ENCODE data around the gene LRCH3.

The LRCH3 gene

DNA sequence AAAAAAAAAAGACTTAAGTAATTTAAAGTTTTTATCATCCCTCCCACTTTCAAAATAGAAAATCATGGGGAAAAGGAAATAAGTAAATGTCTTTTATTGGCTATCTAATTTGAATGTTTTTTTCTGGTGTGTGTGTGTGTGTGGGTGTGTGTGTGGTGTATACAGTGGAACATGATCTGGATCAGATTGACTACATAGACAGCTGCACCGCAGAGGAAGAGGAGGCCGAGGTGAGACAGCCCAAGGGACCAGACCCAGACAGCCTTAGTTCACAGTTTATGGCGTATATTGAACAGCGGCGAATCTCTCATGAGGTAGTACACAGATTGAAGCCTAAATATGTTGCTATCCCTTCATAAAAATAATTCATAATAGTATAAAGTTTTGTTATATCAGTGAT, 44.5 kb downstream of the LRCH3 start:
- Histone ChIP-seq H3K4me3 (ENCODE audit: low read depth, low read length) (no peak overlapping the region), H3K79me2 (ENCODE audit: control insufficient read depth, insufficient read depth, low read length, unreplicated experiment) (no peaks in the 10 kb centered on the region), H3K27me3 (ENCODE audit: insufficient read depth, low read length) (no peaks in the 10 kb centered on the region), H3K27ac (ENCODE audit: low read depth, low read length) (no peak overlapping the region), H2AFZ (ENCODE audit: low read length, unreplicated experiment) (no peak overlapping the region), H3K4me1 (ENCODE audit: control insufficient read depth, insufficient read depth, low read length, unreplicated experiment) (no peaks in the 10 kb centered on the region), H3K36me3 (ENCODE audit: insufficient read depth, low read length) (peaks cover 36% of the 10 kb centered on the region)

- Histone ChIP-seq H3K27me3 (ENCODE audit: insufficient read depth, low read length) (no peaks in the 10 kb centered on the region), H3K4me1 (ENCODE audit: control insufficient read depth, insufficient read depth, low read length, unreplicated experiment) (no peaks in the 10 kb centered on the region), H3K36me3 (ENCODE audit: insufficient read depth, low read length) (peaks cover 39% of the 10 kb centered on the region), H2AFZ (ENCODE audit: low read length, unreplicated experiment) (no peak overlapping the region), H3K27ac (ENCODE audit: low read depth, low read length) (no peak overlapping the region), H3K79me2 (ENCODE audit: control insufficient read depth, insufficient read depth, low read length, unreplicated experiment) (no peaks in the 10 kb centered on the region), H3K4me3 (ENCODE audit: low read depth, low read length) (no peak overlapping the region)
These were observed 45.2 kb downstream of the LRCH3 start for GRCh38 chr3:197836244-197836643.

DNA sequence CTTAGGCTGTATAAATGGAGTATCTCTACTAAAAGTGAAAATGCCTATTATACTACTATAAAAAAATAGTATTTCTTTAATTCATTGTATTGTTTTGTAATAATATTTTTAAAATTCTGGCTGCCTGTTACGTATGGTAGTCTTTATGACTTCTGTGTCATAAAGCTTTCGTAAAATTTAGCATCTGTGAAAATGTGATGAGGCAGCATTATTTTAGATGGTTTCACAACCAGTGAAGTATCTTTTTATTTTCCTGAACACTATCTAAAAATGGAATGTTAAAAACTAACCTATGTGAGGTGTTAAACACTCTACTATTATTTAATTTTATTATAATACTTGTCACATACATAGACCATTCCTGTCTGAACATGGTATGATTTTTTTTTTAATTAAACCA, 46.2 kb downstream of the LRCH3 start:
- no peaks in the 10 kb centered on the region for H3K79me2 ChIP-seq (ENCODE audit: control insufficient read depth, insufficient read depth, low read length, unreplicated experiment)
- no peaks in the 10 kb centered on the region for H3K27me3 ChIP-seq (ENCODE audit: insufficient read depth, low read length)
- peaks cover 39% of the 10 kb centered on the region for H3K36me3 ChIP-seq (ENCODE audit: insufficient read depth, low read length)
- H3K4me3 ChIP-seq (ENCODE audit: low read depth, low read length) = no peak overlapping the region
- no peak overlapping the region for H3K27ac ChIP-seq (ENCODE audit: low read depth, low read length)
- no peaks in the 10 kb centered on the region for H3K4me1 ChIP-seq (ENCODE audit: control insufficient read depth, insufficient read depth, low read length, unreplicated experiment)
- no peak overlapping the region for H2AFZ ChIP-seq (ENCODE audit: low read length, unreplicated experiment)

GRCh38 chr3:197841789-197842188, 50.7 kb downstream of the LRCH3 start:
- Histone ChIP-seq H3K36me3 (ENCODE audit: insufficient read depth, low read length) (peaks cover 35% of the 10 kb centered on the region), H2AFZ (ENCODE audit: low read length, unreplicated experiment) (no peak overlapping the region)

GRCh38 chr3:197846491-197846890, 55.4 kb downstream of the LRCH3 start:
- H3K79me2 ChIP-seq (ENCODE audit: control insufficient read depth, insufficient read depth, low read length, unreplicated experiment) = no peaks in the 10 kb centered on the region
- peaks cover 36% of the 10 kb centered on the region for H3K36me3 ChIP-seq (ENCODE audit: insufficient read depth, low read length)
- no peak overlapping the region for H3K27ac ChIP-seq (ENCODE audit: low read depth, low read length)
- H2AFZ ChIP-seq (ENCODE audit: low read length, unreplicated experiment) = no peak overlapping the region
- no peak overlapping the region for H3K4me3 ChIP-seq (ENCODE audit: low read depth, low read length)
- H3K27me3 ChIP-seq (ENCODE audit: insufficient read depth, low read length) = no peaks in the 10 kb centered on the region
- H3K4me1 ChIP-seq (ENCODE audit: control insufficient read depth, insufficient read depth, low read length, unreplicated experiment) = no peaks in the 10 kb centered on the region

More at GRCh38 chr3:197841789-197842188, 50.7 kb downstream of the LRCH3 start:
- Histone ChIP-seq H3K79me2 (ENCODE audit: control insufficient read depth, insufficient read depth, low read length, unreplicated experiment) (no peaks in the 10 kb centered on the region), H3K27ac (ENCODE audit: low read depth, low read length) (no peak overlapping the region), H3K4me3 (ENCODE audit: low read depth, low read length) (no peak overlapping the region), H3K4me1 (ENCODE audit: control insufficient read depth, insufficient read depth, low read length, unreplicated experiment) (no peaks in the 10 kb centered on the region), H3K27me3 (ENCODE audit: insufficient read depth, low read length) (no peaks in the 10 kb centered on the region)

DNA sequence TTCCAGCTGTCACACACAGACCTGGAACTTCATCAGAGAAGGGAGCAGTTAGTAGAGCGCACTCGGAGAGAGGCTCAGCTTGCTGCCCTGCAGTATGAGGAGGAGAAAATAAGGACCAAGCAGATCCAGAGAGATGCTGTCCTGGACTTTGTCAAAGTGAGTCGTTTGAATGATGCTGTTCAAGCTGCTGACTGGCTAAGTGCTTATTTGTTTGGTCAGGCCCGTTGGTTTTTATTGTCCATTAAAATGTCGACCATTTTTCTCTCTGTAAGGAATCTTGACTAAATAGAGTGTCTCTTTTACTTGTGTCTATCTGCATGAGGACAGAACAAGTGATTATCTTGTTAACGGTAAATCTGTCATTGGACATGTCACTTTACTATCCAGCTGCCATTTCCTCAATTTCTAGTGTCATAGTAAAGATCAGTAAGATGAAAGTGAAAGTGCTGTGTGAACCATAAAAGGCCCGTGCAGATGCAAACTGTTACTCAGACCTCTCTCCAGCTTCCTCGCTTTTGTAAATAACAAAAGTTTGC, 56.9 kb downstream of the LRCH3 start:
- Histone ChIP-seq H3K4me3 (ENCODE audit: low read depth, low read length) (no peak overlapping the region; the same call in 1 of the 2 replicates), H3K79me2 (ENCODE audit: control insufficient read depth, insufficient read depth, low read length, unreplicated experiment) (no peaks in the 10 kb centered on the region), H3K27me3 (ENCODE audit: insufficient read depth, low read length) (no peaks in the 10 kb centered on the region), H3K36me3 (ENCODE audit: insufficient read depth, low read length) (peaks cover 46% of the 10 kb centered on the region), H3K4me1 (ENCODE audit: control insufficient read depth, insufficient read depth, low read length, unreplicated experiment) (no peaks in the 10 kb centered on the region), H3K27ac (ENCODE audit: low read depth, low read length) (no peak overlapping the region), H2AFZ (ENCODE audit: low read length, unreplicated experiment) (no peak overlapping the region)

DNA sequence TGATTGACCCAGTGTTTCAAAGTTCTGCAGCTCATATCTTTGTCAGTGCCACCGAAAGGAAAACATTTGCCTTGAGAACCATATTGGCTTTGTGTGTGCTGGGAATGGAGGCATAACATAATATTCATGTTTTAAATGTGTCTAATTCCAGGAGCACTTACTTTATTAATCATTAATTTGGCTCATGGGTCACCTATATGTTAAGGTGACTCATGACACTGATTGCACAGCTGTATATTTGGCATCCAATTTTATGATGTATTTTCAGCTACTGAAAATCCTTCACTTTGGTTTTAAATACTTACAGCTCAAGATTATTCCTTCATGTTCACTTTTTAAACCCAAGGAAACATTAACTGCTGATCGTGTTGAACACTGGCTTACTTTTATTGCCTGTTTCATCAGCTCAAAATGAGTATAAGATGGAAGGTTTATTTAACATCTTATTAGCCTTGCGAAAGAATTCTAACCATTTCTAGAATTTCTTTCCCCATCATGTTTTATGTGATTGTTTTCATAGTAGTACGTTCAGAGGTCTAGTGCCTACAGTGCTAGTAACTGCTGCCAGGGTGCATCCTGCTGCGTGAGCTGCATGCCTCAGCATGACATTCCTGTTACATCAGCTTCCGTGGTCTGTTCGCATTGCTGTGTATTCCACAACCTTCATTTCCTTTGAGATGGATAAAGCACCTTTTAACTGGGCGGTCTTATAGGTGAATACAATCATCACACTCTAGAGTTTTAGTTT, 63.7 kb downstream of the LRCH3 start:
- H3K4me3 ChIP-seq (ENCODE audit: low read depth, low read length) = no peak overlapping the region
- no peak overlapping the region for H2AFZ ChIP-seq (ENCODE audit: low read length, unreplicated experiment)
- H3K27ac ChIP-seq (ENCODE audit: low read depth, low read length) = peak overlapping the region; percentile 73
- no peaks in the 10 kb centered on the region for H3K27me3 ChIP-seq (ENCODE audit: insufficient read depth, low read length)
- peaks cover 53% of the 10 kb centered on the region for H3K36me3 ChIP-seq (ENCODE audit: insufficient read depth, low read length)
- H3K4me1 ChIP-seq (ENCODE audit: control insufficient read depth, insufficient read depth, low read length, unreplicated experiment) = peaks cover 19% of the 10 kb centered on the region
- H3K79me2 ChIP-seq (ENCODE audit: control insufficient read depth, insufficient read depth, low read length, unreplicated experiment) = no peaks in the 10 kb centered on the region

DNA sequence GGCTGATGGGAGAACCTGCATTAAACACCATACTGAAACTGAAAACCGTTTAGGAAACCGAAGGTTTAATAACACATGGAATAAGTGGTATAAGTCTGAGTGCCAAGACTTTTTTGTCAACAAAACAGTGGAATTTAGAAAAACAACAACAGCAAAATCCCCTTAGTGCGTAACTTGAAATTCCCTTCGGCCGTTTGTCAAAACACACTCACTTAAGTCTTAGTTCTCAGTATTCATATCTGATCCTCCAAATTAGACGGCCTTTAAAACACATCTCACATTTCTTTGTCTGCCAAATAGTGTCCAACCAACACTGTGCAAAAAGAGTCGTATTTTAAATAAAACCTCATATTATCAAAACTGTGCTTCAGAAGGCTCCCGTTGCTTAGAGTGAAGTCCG, 64.5 kb downstream of the LRCH3 start:
- H3K4me1 ChIP-seq (ENCODE audit: control insufficient read depth, insufficient read depth, low read length, unreplicated experiment) = peaks cover 19% of the 10 kb centered on the region
- no peak overlapping the region for H3K4me3 ChIP-seq (ENCODE audit: low read depth, low read length)
- peaks cover 53% of the 10 kb centered on the region for H3K36me3 ChIP-seq (ENCODE audit: insufficient read depth, low read length)
- no peak overlapping the region for H2AFZ ChIP-seq (ENCODE audit: low read length, unreplicated experiment)
- H3K27ac ChIP-seq (ENCODE audit: low read depth, low read length) = peak overlapping the region; percentile 73
- H3K27me3 ChIP-seq (ENCODE audit: insufficient read depth, low read length) = no peaks in the 10 kb centered on the region
- no peaks in the 10 kb centered on the region for H3K79me2 ChIP-seq (ENCODE audit: control insufficient read depth, insufficient read depth, low read length, unreplicated experiment)

DNA sequence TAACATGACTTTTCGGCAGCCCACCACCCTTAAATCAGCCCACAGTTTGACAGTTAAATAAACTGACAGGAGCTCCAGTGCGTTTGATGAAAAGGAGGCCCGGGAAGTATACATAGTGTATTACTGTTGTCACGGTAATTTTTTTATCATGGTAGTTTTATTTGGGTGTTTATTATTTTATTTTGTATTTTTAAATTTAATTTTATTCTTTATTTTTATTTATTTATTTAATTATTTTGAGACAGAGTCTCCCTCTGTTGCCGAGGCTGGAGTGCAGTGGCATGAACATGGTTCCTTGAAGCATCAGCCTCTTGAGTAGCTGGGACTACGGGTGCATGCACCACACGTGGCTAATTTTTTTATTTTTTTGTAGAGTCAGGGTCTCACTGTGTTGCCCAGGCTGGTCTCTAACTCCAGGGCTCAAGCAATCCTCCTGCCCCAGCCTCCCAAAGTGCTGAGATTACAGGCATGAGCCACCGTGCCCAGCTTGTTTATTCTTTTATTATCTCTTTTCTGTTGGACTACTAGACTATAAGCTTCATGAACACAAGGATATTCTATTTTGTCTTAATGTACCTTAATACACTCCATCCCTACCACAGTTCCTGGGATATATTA, 65.3 kb downstream of the LRCH3 start:
- Histone ChIP-seq H3K4me1 (ENCODE audit: control insufficient read depth, insufficient read depth, low read length, unreplicated experiment) (peaks cover 19% of the 10 kb centered on the region), H3K27ac (ENCODE audit: low read depth, low read length) (no peak overlapping the region), H2AFZ (ENCODE audit: low read length, unreplicated experiment) (no peak overlapping the region), H3K79me2 (ENCODE audit: control insufficient read depth, insufficient read depth, low read length, unreplicated experiment) (no peaks in the 10 kb centered on the region), H3K27me3 (ENCODE audit: insufficient read depth, low read length) (no peaks in the 10 kb centered on the region), H3K36me3 (ENCODE audit: insufficient read depth, low read length) (peaks cover 49% of the 10 kb centered on the region), H3K4me3 (ENCODE audit: low read depth, low read length) (no peak overlapping the region)

GRCh38 chr3:197858133-197858532, 67.1 kb downstream of the LRCH3 start:
- H3K79me2 ChIP-seq (ENCODE audit: control insufficient read depth, insufficient read depth, low read length, unreplicated experiment) = no peaks in the 10 kb centered on the region
- no peak overlapping the region for H3K4me3 ChIP-seq (ENCODE audit: low read depth, low read length)
- no peak overlapping the region for H3K27ac ChIP-seq (ENCODE audit: low read depth, low read length)
- H3K4me1 ChIP-seq (ENCODE audit: control insufficient read depth, insufficient read depth, low read length, unreplicated experiment) = peaks cover 19% of the 10 kb centered on the region
- H2AFZ ChIP-seq (ENCODE audit: low read length, unreplicated experiment) = no peak overlapping the region
- H3K27me3 ChIP-seq (ENCODE audit: insufficient read depth, low read length) = no peaks in the 10 kb centered on the region
- H3K36me3 ChIP-seq (ENCODE audit: insufficient read depth, low read length) = peaks cover 34% of the 10 kb centered on the region

DNA sequence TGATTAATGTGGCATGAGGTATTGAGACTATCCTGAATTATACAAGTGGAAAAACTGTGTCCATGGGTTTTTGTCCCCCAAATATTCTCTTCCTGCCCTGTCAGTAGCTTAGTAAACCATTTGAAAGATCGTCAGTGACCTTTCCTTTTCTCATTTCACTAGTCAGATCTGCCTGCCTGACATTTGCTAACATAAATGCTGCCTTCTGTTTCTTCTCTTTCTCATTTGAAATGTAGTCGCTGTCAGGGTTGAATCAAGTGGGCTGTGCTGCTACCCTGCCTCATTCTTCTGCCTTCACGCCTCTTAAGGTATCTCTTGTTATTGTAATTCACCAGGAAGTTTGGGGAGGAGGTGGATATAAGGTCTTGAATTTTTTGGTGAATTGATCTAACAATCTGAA, 67.5 kb downstream of the LRCH3 start:
- H3K4me1 ChIP-seq (ENCODE audit: control insufficient read depth, insufficient read depth, low read length, unreplicated experiment) = peaks cover 19% of the 10 kb centered on the region
- H3K27ac ChIP-seq (ENCODE audit: low read depth, low read length) = no peak overlapping the region
- H3K79me2 ChIP-seq (ENCODE audit: control insufficient read depth, insufficient read depth, low read length, unreplicated experiment) = no peaks in the 10 kb centered on the region
- no peaks in the 10 kb centered on the region for H3K27me3 ChIP-seq (ENCODE audit: insufficient read depth, low read length)
- H3K36me3 ChIP-seq (ENCODE audit: insufficient read depth, low read length) = peaks cover 30% of the 10 kb centered on the region
- no peak overlapping the region for H2AFZ ChIP-seq (ENCODE audit: low read length, unreplicated experiment)
- no peak overlapping the region for H3K4me3 ChIP-seq (ENCODE audit: low read depth, low read length)
